NT2/D1 (cell line): ENCODE measurements around the gene SGIP1.

Experiments used
- DNase-seq: peaks from one replicate; pipeline ENCODE4 v3.0.0-alpha.2; 2011; ENCODE audit warnings: low read depth, low spot score
- H3K27me3 ChIP-seq: 2 replicates; pipeline ENCODE4 v1.6.0; 2011; ENCODE audit warnings: mild to moderate bottlenecking; ENCODE audit not compliant: insufficient read length, insufficient read depth
- H3K36me3 ChIP-seq: 2 replicates; pipeline ENCODE4 v1.6.1; 2011; ENCODE audit warnings: mild to moderate bottlenecking, low read length, mixed read lengths; ENCODE audit not compliant: insufficient read depth, insufficient read length
- H3K4me1 ChIP-seq: 2 replicates; pipeline ENCODE4 v1.5.1; 2011; ENCODE audit not compliant: insufficient read depth, insufficient read length
- H3K4me3 ChIP-seq: 2 replicates; pipeline ENCODE4 v1.5.1; 2011; ENCODE audit warnings: low read depth; ENCODE audit not compliant: insufficient read length
- H3K9ac ChIP-seq: 2 replicates; pipeline ENCODE4 v1.6.0; 2011; ENCODE audit warnings: low read depth; ENCODE audit not compliant: insufficient read length
- H3K9me3 ChIP-seq: 2 replicates; pipeline ENCODE4 v1.5.1; 2011; ENCODE audit warnings: mild to moderate bottlenecking, low read length; ENCODE audit not compliant: insufficient read depth
- SUZ12 ChIP-seq: IDR thresholded peaks from 2 replicates; pipeline ENCODE4 v1.6.1; 2011; ENCODE audit not compliant: insufficient read length, insufficient read depth; ENCODE audit errors: extremely low read depth
- YY1 ChIP-seq: IDR thresholded peaks from 2 replicates; pipeline ENCODE4 v1.6.1; 2011; ENCODE audit not compliant: insufficient read length, insufficient read depth
- ZNF274 ChIP-seq: IDR thresholded peaks from 2 replicates; pipeline ENCODE4 v1.6.1; 2011; ENCODE audit warnings: mild to moderate bottlenecking, low read depth, low read length

Gene SGIP1

GRCh38 chr1:66596191-66596590, 62.2 kb downstream of the SGIP1 start:
- no peaks in the 10 kb centered on the region for H3K27me3 ChIP-seq
- no peaks in the 10 kb centered on the region for H3K36me3 ChIP-seq
- no peaks in the 10 kb centered on the region; the same call in 1 of the 2 replicates for H3K9me3 ChIP-seq
- H3K4me3 ChIP-seq = no peak overlapping the region
- DNase-seq = no peak
- no peak overlapping the region for H3K9ac ChIP-seq
- TF ChIP-seq SUZ12 = no peak
- no peak for TF ChIP-seq YY1
- no peak for TF ChIP-seq ZNF274
- H3K4me1 ChIP-seq = no peaks in the 10 kb centered on the region

GRCh38 chr1:66597500-66597899, 63.5 kb downstream of the SGIP1 start:
- Histone ChIP-seq H3K36me3 (no peaks in the 10 kb centered on the region), H3K4me3 (no peak overlapping the region), H3K4me1 (no peaks in the 10 kb centered on the region), H3K9me3 (no peaks in the 10 kb centered on the region; the same call in 1 of the 2 replicates), H3K9ac (no peak overlapping the region), H3K27me3 (no peaks in the 10 kb centered on the region)
- DNase-seq = no peak
- no peak for TF ChIP-seq YY1
- no peak for TF ChIP-seq ZNF274

GRCh38 chr1:66598670-66599069, 64.7 kb downstream of the SGIP1 start:
- no peaks in the 10 kb centered on the region for H3K4me1 ChIP-seq
- no peaks in the 10 kb centered on the region for H3K36me3 ChIP-seq
- no peak for DNase-seq
- no peaks in the 10 kb centered on the region; the same call in 1 of the 2 replicates for H3K9me3 ChIP-seq
- TF ChIP-seq ZNF274 (no peak), YY1 (no peak), SUZ12 (no peak)
- no peak overlapping the region for H3K9ac ChIP-seq
- H3K4me3 ChIP-seq = no peak overlapping the region
- no peaks in the 10 kb centered on the region for H3K27me3 ChIP-seq

- TF ChIP-seq ZNF274 (no peak), YY1 (no peak), SUZ12 (no peak)
- no peaks in the 10 kb centered on the region; the same call in 1 of the 2 replicates for H3K9me3 ChIP-seq
Observed at GRCh38 chr1:66599346-66599745, 65.4 kb downstream of the SGIP1 start.

GRCh38 chr1:66599899-66600737, 66.2 kb downstream of the SGIP1 start:
- Histone ChIP-seq H3K4me3 (no peak overlapping the region), H3K4me1 (no peaks in the 10 kb centered on the region), H3K27me3 (no peaks in the 10 kb centered on the region), H3K36me3 (no peaks in the 10 kb centered on the region), H3K9ac (no peak overlapping the region), H3K9me3 (no peaks in the 10 kb centered on the region; the same call in 1 of the 2 replicates)
- TF ChIP-seq ZNF274 (no peak), YY1 (no peak), SUZ12 (no peak)
- DNase-seq = no peak

More at GRCh38 chr1:66599346-66599745, 65.4 kb downstream of the SGIP1 start:
- H3K36me3 ChIP-seq = no peaks in the 10 kb centered on the region
- H3K9ac ChIP-seq = no peak overlapping the region
- H3K4me1 ChIP-seq = no peaks in the 10 kb centered on the region
- H3K4me3 ChIP-seq = no peak overlapping the region
- DNase-seq = no peak
- no peaks in the 10 kb centered on the region for H3K27me3 ChIP-seq

GRCh38 chr1:66605419-66605997, 71.6 kb downstream of the SGIP1 start:
- no peak for DNase-seq
- H3K27me3 ChIP-seq = no peaks in the 10 kb centered on the region
- no peak for TF ChIP-seq SUZ12
- TF ChIP-seq YY1 = no peak
- TF ChIP-seq ZNF274 = no peak
- no peaks in the 10 kb centered on the region for H3K36me3 ChIP-seq
- no peak overlapping the region for H3K4me3 ChIP-seq
- no peaks in the 10 kb centered on the region for H3K9me3 ChIP-seq
- H3K4me1 ChIP-seq = no peaks in the 10 kb centered on the region
- H3K9ac ChIP-seq = no peak overlapping the region

- DNase-seq = no peak
- TF ChIP-seq YY1 = no peak
- TF ChIP-seq SUZ12 = no peak
- no peak for TF ChIP-seq ZNF274
- Histone ChIP-seq H3K4me1 (no peaks in the 10 kb centered on the region), H3K9ac (no peak overlapping the region), H3K36me3 (no peaks in the 10 kb centered on the region), H3K4me3 (no peak overlapping the region), H3K9me3 (no peaks in the 10 kb centered on the region), H3K27me3 (no peaks in the 10 kb centered on the region)
Observed at GRCh38 chr1:66606362-66607065, 72.6 kb downstream of the SGIP1 start.
